ENCODE results near the gene LARP1.

Gene LARP1

GRCh38 chr5:154860765-154861164, 105.6 kb downstream of the LARP1 start:
- no peak for DNase-seq

GRCh38 chr5:154861946-154862345, 106.8 kb downstream of the LARP1 start:
- DNase-seq = no peak

GRCh38 chr5:154862766-154863165, 107.6 kb downstream of the LARP1 start:
- DNase-seq = no peak

- no peak for DNase-seq
Measured at GRCh38 chr5:154863291-154864080, 108.3 kb downstream of the LARP1 start.

- no peak for DNase-seq
Measured at GRCh38 chr5:154865466-154866184, 110.4 kb downstream of the LARP1 start.

GRCh38 chr5:154866841-154867240, 111.7 kb downstream of the LARP1 start:
- no peak for DNase-seq

Data from NK-92 treated with Interleukin-12 subunit alpha and Interleukin-12 subunit beta, amount 100 ng/mL, for 24 hours (cell line).